Heart right ventricle (tissue), 16 donors: ENCODE data around the gene MON1B. TPM values are rescaled to one million over a fixed set of nuclear protein-coding genes. Genes with fewer than 3 reads are reported as not detected.
A peak's percentile ranks its signal among the peaks of the same experiment; 100 is the strongest.

ENCODE experiments used
- ATAC-seq, 8 donors: fragments of 200-7000 bp; cut with Tn5 transposase; one replicate each; pipeline ENCODE4 v1.9.1; 2020; ENCODE audit warnings: mild to moderate bottlenecking in 8 of 8, moderate library complexity in 8 of 8, moderate number of reproducible peaks in 1 of 8
- DNase-seq, 2 donors: peaks; one replicate each; pipeline ENCODE4 v3.0.0-alpha.2; 2020
- H3K27ac ChIP-seq, 10 donors: fragments of 200-600 bp; sonication (generic) in 2 of 10; one replicate each; pipeline versions ENCODE4 v1.5.0 to v1.8.0; 2020 to 2022; ENCODE audit warnings: mild to moderate bottlenecking in 3 of 10
- H3K27me3 ChIP-seq, 7 donors: fragments of 200-600 bp; one replicate each; pipeline ENCODE4 v1.8.0; 2021 to 2022; ENCODE audit warnings: mild to moderate bottlenecking in 2 of 7
- H3K36me3 ChIP-seq, 9 donors: fragments of 200-600 bp; sonication (generic) in 1 of 9; one replicate each; pipeline versions ENCODE4 v1.5.0 to v1.8.0; 2020 to 2022; ENCODE audit warnings: mild to moderate bottlenecking in 2 of 9
- H3K4me1 ChIP-seq, 9 donors: fragments of 200-600 bp; sonication (generic) in 1 of 9; one replicate each; pipeline versions ENCODE4 v1.5.0 to v1.8.0; 2020 to 2022; ENCODE audit warnings: mild to moderate bottlenecking in 4 of 9
- H3K4me3 ChIP-seq, 10 donors: fragments of 200-600 bp; sonication (generic) in 2 of 10; one replicate each; pipeline versions ENCODE4 v1.5.0 to v1.8.0; 2020 to 2022; ENCODE audit warnings: mild to moderate bottlenecking in 7 of 10, moderate library complexity in 2 of 10
- H3K9me3 ChIP-seq, 11 donors: fragments of 200-600 bp in 10 of 11; sonication (generic) in 2 of 11; one replicate each; pipeline versions ENCODE4 v1.5.0 to v1.8.0; 2013 to 2022; ENCODE audit warnings: mild to moderate bottlenecking in 2 of 11, control low read depth in 1 of 11, moderate library complexity in 1 of 11
- CTCF ChIP-seq, 9 donors: fragments of 200-600 bp; sonication (generic) in 2 of 9; IDR thresholded peaks; one replicate each; pipeline versions ENCODE4 v1.5.0 to v1.8.0; 2021 to 2022; ENCODE audit warnings: antibody characterized with exemption in 9 of 9, mild to moderate bottlenecking in 5 of 9, moderate library complexity in 1 of 9
- WGBS, 2 donors: extraction: QIAGEN DNeasy Blood & Tissue Kit; methylation state at CpG; one replicate each; pipeline ENCODE4 v1.1.7; 2013; ENCODE audit warnings: inconsistent platforms in 1 of 2; 5-methylcytosine and 5-hydroxymethylcytosine counted together
- intact Hi-C, 10 donors: fragments of 100-400 bp; cut with DNase I; formaldehyde crosslinking; loops; one replicate each; pipeline versions ENCODE4 v1.11.1 to v1.14.2; 2022
- long read RNA-seq, 3 donors: library from polyadenylated mRNA; unstranded; transcript quantifications; one replicate each; pipeline ENCODE4 v2.0.0, GENCODE V29; 2020 to 2021
- polyA plus RNA-seq, 2 donors: library from polyadenylated mRNA; stranded (reverse); fragments of 200-250 nt; gene quantifications; one replicate each; pipeline ENCODE4 v1.2.3, GENCODE V29; 2013
- total RNA-seq, 10 donors: library from RNA; stranded (reverse); fragmentation: NEBNext Ultra II Directional in 3 of 10; extraction: Animal tissue kit (Norgen Biotek cat#: 25700) in 3 of 10; gene quantifications; one replicate each; pipeline versions ENCODE4 v1.2.1 to v1.2.4, GENCODE V29; 2021 to 2023
- donor health status: Arrhythmogenic right ventricular cardiomyopathy.
- donor health status: ischemic (EF 13 %, LVEDD 7.1; RV severe dilation, severe dysfunction).
- donor health status: healthy with polysubstance abuse.
- donor health status: DM: no; HTN: yes; CAD: no.
- donor health status: DM: no; HTN: no; CAD: no.
- donor health status: ischemic (EF 25% LVEDD 6.9; RV normal size, moderate dysfunction).
- donor health status: ischemic (EF 25% LVEDD 5.7; RV mildly dilated, moderate dysfunction).
- donor health status: healthy.
- donor health status: DM: yes; HTN: yes; CAD: no.
- donor health status: Ischemic cardiomyopathy.
- donor health status: ischemic (EF 35%, LVEDD 5.7; RV mildly dilated, moderate dysfunction).
- donor health status: nonischemic (EF 11% LVEDD 7.7; RV severe dilation, severe dysfunction).
- donor health status: DM: yes; HTN: yes; CAD: no.
- donor health status: PGD.
- donor health status: ischemic (EF 29% LVEDD 5.4; RV normal size, mild dysfunction).
- donor health status: nonischemic (EF 23%, LVEDD 6.1; RV moderate dilation, normal function).

MON1B gene
- 10 to 100 TPM; 15.8 to 26.4 (median 17.6) TPM for total RNA-seq
- polyA plus RNA-seq: 10 to 100 TPM in 1 of 2 donors, 1 to 10 TPM in 1; 8.8 to 10.8 TPM
- long read RNA-seq, donor 1, full-length matches to known transcripts: 13 of 25 reads
- long read RNA-seq, donor 1, partial matches to known transcripts: 5 of 25 reads
- long read RNA-seq, donor 1, other reads (novel, unspliced or antisense): 7 of 25 reads
- long read RNA-seq, donor 2, full-length matches to known transcripts: 10 of 23 reads
- long read RNA-seq, donor 2, partial matches to known transcripts: 1 of 23 reads
- long read RNA-seq, donor 2, other reads (novel, unspliced or antisense): 12 of 23 reads
- long read RNA-seq, donor 3, full-length matches to known transcripts: 20 of 45 reads
- long read RNA-seq, donor 3, partial matches to known transcripts: 9 of 45 reads
- long read RNA-seq, donor 3, other reads (novel, unspliced or antisense): 16 of 45 reads

- Histone ChIP-seq H3K4me1 (peaks cover 6 to 25% (median 16%) of the 10 kb centered on the region in 9 donors), H3K4me3 (peak within 1 kb of the TSS; percentile 77 to 91 (median 84)), H3K27me3 (no peaks in the 10 kb centered on the region), H3K36me3 (peaks cover 0 to 32% (median 16%) of the 10 kb centered on the region in 9 donors), H3K27ac (peak within 1 kb of the TSS; percentile 83 to 98 (median 93)), H3K9me3 (no peaks in the 10 kb centered on the region)
- peak in 2 of 9 donors; percentile 28 to 38 for TF ChIP-seq CTCF (IDR thresholded peaks at IDR 0.05)
- intact Hi-C loops: loop anchor here in 1 of 10 donors (10.0 kb wide), 1 partner anchor 1536 kb away; no protein-coding TSS in a partner anchor
- ATAC-seq (peak; percentile 99 to 100 (median 100)), DNase-seq (peak; percentile 95 to 98)
- WGBS, 2 donors: 0% methylated on average over 62 to 63 of the region's 63 CpGs
Observed at GRCh38 chr16:77190478-77191258, at the start of gene MON1B. TSS of gene MON1B (plus strand) at chr16:77191190. CDS start at chr16:77191486, 296 bp downstream.

- no peak for ATAC-seq
- H3K4me1 ChIP-seq: no peaks in the 10 kb centered on the region
- intact Hi-C loops: no loop called here
- no peak overlapping the region for H3K27ac ChIP-seq
- H3K4me3 ChIP-seq: no peak overlapping the region
- no peak for DNase-seq
- no peak for TF ChIP-seq CTCF (IDR thresholded peaks at IDR 0.05)
- H3K27me3 ChIP-seq: no peaks in the 10 kb centered on the region
- no peaks in the 10 kb centered on the region for H3K36me3 ChIP-seq
- peaks cover 0 to 17% (median 0%) of the 10 kb centered on the region in 11 donors for H3K9me3 ChIP-seq
Observed at GRCh38 chr16:77143364-77143763, 47.6 kb upstream of the MON1B start.

GRCh38 chr16:77148121-77148520, 42.9 kb upstream of the MON1B start:
- no peaks in the 10 kb centered on the region for H3K4me1 ChIP-seq
- 64 to 79% methylated on average over 4 of the region's 4 CpGs for WGBS, 2 donors
- H3K9me3 ChIP-seq: peaks cover 0 to 17% (median 0%) of the 10 kb centered on the region in 11 donors
- no peaks in the 10 kb centered on the region for H3K27me3 ChIP-seq
- no peak overlapping the region for H3K27ac ChIP-seq
- no peak overlapping the region for H3K4me3 ChIP-seq
- intact Hi-C loops: no loop called here
- no peaks in the 10 kb centered on the region for H3K36me3 ChIP-seq
- DNase-seq: no peak
- no peak for TF ChIP-seq CTCF (IDR thresholded peaks at IDR 0.05)
- ATAC-seq: no peak

- peaks cover 0 to 5% (median 0%) of the 10 kb centered on the region in 7 donors for H3K27me3 ChIP-seq
- peak overlapping the region in 8 of 10 donors; percentile 5 to 73 (median 17) for H3K27ac ChIP-seq
- ATAC-seq (peak in 7 of 8 donors; percentile 54 to 84 (median 76)), DNase-seq (no peak)
- H3K9me3 ChIP-seq: no peaks in the 10 kb centered on the region
- intact Hi-C loops: no loop called here
- no peak overlapping the region for H3K4me3 ChIP-seq
- H3K4me1 ChIP-seq: no peaks in the 10 kb centered on the region
- WGBS, 2 donors: 35 to 36% methylated on average over 3 of the region's 3 CpGs
- TF ChIP-seq CTCF (IDR thresholded peaks at IDR 0.05): no peak
- no peaks in the 10 kb centered on the region for H3K36me3 ChIP-seq
Observed at GRCh38 chr16:77157346-77158058, 33.5 kb upstream of the MON1B start.
